GM18868 (cell line): ENCODE measurements around the gene CDYL.
A peak's percentile ranks its signal among the peaks of the same experiment; 100 is the strongest.

Source experiments
- ATAC-seq: cut with Tn5 transposase; IDR thresholded peaks from one replicate; pipeline ENCODE4 v1.9.1; 2021; ENCODE audit warnings: mild to moderate bottlenecking, moderate library complexity; ENCODE audit not compliant: unreplicated experiment

CDYL gene, protein sequence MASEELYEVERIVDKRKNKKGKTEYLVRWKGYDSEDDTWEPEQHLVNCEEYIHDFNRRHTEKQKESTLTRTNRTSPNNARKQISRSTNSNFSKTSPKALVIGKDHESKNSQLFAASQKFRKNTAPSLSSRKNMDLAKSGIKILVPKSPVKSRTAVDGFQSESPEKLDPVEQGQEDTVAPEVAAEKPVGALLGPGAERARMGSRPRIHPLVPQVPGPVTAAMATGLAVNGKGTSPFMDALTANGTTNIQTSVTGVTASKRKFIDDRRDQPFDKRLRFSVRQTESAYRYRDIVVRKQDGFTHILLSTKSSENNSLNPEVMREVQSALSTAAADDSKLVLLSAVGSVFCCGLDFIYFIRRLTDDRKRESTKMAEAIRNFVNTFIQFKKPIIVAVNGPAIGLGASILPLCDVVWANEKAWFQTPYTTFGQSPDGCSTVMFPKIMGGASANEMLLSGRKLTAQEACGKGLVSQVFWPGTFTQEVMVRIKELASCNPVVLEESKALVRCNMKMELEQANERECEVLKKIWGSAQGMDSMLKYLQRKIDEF

DNA sequence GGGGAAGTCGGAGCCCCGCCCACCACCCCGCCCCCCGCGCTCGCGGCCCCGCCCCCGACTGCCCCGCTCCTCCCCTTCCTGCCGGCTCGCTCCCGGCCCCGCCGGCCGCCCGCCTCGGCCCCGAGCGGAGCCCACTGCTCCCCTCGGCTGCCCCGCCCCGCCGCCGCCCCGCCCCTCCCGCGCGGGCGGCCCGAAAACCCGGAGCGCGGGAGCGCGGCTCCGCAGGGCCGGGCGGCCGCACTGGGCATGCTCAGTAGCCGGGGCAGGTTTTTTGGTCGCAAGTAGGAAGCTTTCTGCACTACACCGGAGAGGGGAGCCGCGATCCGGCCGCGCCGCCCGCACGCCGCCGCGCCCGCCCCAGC, at the start of gene CDYL:
TSS of gene CDYL (plus strand) at position 274 of the 362 bp plus-strand sequence. CDS start 380 bp downstream, outside the sequence.
- peak; percentile 62 for ATAC-seq

DNA sequence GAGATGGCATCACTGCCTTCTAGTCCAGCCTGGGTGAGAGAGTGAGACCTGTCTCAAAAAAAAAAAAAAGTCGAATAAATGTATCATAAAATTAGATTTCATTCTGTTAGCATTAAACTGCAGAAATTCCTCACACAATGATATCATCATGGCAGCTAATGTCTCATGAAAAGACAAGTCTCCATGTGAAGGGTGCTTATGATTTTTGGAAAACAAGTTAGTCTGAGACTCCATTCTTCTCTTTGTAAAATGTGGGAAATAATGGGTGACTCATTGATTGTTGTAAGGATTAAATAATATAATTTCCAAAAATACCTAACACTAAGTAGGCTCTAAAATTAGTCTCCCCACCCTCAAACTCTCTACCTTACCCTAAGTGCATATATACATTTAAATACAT, 49.6 kb upstream of the CDYL start:
- no peak for ATAC-seq

DNA sequence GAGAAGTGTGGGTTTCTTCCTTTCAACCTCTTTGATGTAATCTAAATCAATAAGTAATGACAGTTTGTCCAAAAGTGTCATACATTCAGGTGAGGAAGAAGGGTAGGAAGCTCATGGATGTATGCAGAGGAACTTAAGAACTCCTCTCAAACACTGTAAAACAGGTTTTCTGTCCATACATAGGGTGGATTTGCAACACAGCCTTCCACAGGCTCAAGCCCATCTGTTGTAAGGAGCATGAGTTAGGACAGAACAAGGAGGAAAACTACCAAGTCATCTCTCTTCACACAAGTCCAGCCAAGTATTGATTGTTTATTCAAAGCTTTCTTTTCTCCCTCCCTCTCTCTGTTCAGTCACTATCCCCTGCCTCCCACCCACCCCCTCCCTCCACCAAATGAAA, 49.0 kb upstream of the CDYL start:
- ATAC-seq: no peak

DNA sequence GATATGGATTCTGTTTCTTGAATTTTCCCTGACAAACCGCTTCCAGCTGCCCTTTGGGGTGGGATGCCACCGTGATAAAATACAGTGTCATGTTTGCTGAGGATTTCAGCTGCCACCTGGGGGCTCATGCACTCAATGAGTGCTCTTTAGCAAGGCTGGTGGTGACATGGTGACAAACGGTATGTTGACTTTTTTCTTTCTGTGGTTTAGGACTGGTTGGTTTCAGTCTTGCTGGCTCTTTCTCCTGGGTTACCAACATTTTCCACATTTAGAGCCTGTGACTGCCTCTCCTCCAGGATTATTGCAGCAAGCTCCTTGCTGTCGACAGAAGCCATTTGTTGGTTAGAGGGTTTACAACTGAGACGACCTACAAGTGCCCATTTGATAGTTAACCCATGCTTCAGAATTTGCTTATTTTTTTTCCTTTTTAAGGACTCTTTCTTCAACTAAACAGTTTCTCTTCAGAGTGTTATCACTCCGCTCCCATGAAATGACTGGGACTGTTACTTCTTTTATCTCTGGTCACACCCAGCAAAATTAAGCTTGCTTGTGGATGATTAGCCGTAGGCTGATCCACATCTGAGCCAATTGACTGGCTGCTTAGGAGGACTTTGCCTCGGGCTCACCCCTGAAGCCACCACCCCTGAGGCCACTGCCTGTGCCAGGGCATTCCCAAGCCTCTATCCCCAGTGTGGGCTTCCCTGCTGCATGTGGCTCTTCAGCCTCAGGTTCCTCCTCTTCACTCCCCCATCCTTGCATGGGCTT, 48.4 kb upstream of the CDYL start:
- peak; percentile 70 for ATAC-seq

DNA sequence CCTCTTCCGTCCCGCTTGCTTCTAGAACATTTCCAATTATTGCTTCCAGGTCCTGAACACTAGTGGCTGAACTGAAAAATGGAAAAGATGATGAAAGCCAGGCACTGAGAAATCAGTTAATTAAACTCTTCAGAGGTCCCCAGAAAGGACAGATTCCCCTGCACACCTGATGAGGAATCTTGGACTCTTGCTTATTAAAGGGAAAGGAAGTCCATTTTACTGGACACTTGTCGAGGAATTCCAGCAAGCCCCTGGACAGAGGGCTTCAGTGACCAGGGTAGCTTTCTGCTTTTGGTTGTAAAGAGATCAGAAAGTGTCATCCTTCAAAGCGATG, 47.8 kb upstream of the CDYL start:
- no peak for ATAC-seq

DNA sequence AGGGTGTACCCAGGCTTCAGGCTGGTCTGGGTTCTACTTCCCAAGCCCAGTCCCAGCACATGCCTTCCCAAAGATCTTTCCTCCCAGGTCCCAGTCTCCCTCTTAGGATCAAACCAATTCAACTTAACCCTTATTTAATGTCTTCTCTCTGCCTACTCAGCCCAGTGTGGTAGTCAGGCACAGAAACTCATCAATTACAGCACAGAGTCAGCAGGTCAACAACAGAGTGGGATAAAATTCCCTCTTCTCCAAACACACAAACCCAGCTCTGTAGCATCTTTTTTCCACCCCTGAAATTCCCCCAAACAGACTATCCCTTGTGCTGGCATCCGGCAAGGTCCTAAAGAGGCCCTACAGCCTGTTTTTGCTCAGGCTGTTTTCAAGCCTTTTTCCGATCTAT, 47.3 kb upstream of the CDYL start:
- no peak for ATAC-seq

DNA sequence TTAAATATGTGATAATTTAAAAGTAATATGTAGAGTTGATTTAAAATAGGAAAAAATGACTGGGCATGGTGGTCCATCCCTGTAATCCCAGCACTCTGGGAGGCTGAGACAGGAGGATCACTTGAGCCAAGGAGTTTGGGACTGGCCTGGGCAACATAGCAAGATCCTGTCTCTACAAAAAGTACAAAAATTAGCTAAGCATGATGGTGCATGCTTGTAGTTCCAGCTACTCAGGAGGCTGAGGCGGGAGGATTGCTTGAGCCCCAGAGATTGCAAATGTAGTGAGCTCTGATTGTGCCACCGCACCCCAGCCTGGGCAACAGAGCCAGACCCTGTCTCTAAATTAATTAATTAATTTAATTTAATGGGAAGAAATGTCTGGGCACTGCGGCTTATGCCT, 44.2 kb upstream of the CDYL start:
- no peak for ATAC-seq

DNA sequence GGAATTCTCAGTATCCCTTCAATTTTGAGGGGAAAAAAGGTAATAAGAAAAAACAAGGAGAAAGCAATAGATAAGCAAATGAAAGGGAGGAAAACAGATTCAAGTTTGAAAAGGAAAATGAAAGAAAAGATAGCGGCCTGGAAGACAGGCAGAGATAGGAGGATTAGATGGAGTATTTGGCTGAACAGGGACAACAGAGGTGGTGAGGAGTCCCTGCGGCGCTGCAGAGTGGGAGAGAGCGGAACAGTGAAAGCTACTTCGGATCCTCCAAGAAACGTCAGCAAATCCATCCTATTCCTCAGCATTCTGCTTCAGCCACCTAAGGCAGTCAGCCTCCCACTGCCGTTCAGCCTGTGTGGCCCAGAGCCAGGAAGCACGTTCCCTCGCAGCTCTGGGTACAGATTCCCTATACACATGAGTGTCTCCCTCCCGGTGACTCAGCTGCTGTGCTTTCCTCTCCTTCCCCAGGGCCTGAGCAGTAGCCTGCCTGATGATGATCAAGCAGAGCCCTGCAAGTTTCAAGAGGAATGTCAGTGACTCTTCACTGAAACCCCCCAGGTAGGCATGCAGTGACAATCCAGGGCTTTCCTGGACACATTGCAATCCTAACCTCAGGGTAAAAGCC, 43.4 kb upstream of the CDYL start:
- no peak for ATAC-seq

DNA sequence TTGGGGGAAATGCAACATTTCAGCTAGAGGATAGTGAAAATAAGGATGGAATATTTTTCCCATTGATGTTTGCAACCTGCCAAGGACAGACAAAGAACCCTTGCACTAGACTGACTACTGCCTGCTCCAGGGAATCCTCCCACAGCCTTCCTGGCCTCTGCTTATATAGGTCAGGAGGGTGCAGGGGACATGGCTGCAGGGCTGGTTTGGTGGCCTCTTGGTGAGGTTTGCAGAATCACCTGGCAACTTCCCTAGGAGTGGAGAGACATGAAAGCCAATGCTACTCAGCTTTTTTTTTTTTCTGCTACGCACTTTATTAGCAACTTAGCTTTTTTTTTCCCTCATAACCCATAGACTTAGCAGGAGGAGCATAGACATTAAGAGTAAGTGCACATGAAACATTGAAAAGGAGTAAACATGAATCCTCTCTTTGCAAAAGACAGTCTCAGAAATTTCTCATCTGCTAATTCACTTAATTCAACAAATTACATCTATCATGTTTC, 39.8 kb upstream of the CDYL start:
- no peak for ATAC-seq

DNA sequence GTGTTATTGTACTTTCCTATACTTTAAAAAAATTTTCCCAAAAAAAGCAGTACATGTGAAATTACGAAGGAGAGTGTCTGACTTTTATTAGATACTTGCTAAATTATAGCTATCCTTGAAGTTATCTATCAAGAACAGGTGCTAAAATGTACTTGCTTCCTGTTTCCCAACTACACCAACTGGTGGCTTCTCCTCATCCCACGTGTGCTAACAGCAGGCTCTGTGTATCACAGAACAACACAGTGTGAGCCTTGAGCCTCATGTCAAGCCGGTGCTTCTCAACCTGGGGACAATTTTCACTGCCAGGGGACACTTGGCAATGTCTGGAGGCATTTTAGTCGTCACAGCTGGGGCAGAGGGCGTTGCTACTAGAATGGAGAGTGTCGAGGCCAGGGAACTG, 36.2 kb upstream of the CDYL start:
- ATAC-seq: no peak

DNA sequence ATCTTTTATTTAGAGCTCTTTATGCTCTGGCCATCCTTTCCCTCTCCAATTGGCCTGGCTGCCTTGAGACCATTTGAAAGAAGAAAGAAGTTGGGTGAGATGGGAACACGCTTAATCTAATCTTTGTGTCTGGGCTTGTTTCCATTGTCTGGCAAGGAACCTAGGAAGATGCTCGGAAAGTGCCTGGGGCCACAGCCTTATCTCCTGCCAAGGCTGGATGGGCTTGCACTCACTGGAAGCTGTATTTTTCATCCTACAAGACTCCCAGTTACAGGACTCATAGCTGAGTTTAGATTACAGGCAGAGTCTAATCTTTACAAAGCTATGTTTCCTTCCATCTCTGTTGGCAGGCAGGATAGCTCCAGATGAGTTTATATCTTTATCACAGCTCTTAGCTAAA, 33.1 kb upstream of the CDYL start:
- no peak for ATAC-seq

DNA sequence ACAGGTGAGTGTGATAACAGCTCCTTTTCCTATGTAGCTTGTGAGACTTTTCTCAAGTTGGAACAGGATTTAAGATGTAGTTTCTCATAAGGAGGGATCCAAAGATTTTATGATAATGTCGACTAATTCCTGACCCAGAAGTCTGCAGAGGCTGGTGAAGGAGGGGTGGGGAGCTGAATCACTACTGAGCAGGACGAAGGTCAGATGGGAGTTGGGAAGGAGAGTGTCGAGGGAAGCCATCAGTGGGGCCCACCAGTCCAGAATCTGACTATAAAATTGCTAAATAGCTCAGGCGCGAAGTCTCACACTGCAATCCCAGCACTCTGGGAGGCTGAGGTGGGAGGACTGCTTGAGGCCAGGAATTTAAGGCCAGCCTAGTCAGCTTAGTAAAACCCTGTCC, 32.3 kb upstream of the CDYL start:
- no peak for ATAC-seq

DNA sequence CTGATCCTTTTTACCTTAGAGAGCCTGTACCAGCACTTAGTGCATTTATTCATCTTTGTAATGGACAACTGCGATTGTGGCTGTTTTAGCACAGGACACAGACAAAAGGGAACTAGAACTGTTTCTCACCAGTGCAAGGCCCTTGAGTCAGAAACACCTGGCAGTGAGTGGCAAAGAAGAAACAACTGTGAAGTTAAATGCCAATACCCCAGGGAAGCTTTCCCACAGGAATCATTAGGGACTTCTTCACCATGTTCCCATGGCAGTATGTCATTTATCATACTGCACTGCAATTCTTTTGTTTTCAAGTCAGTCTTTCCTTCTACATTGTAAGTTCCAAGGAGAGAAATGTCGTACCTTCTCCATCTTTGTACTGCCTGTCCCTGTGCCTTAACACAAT, 28.6 kb upstream of the CDYL start:
- no peak for ATAC-seq

DNA sequence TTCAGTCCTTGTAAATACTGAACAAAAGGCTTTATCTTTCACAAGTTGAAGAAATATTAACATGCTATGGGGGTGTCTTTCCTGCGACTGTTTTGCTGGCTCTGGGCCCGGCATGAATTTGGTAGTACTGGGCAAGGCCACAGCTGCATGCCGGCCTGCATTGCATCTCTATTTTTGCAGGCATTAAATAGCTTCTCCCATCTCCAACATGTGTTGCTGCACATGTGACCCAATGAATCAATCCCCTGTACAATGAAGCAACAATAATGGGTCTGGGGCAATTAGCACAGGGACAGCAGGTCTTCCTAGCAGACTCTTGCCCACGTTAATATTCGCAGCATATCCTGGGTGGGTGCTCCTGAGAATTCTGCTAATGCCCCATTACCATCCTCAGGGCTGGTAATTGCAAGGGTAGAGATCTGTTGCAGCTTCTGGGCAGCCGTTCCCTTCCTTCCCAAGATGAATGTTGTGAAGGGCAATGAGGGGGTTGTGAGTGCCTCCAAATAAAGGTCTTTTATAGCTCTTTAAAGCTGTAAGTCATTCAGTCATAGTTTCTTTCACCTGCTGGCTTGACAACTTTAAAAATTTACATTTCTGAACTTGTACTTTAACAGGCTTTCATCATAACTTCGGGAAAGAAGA, 24.3 kb upstream of the CDYL start:
- no peak for ATAC-seq

DNA sequence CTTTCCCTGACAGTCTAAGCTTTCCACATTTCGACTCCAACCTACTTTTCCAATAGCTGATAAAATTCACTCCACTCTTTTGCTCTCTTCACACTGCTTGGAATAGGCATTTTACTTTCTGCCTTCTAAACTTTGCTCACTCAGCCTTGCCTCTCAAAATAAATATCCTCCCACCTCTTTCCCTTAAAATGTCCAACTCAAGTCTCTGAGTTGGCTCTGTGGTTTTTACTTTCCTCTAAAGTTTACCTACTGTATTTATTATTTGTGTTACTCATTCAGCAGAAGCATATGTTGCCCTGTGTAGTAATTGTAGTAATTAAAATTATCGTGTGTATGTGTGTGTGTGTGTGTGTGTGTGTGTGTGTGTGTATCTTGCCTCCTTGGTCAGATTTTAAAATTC, 20.0 kb upstream of the CDYL start:
- no peak for ATAC-seq

DNA sequence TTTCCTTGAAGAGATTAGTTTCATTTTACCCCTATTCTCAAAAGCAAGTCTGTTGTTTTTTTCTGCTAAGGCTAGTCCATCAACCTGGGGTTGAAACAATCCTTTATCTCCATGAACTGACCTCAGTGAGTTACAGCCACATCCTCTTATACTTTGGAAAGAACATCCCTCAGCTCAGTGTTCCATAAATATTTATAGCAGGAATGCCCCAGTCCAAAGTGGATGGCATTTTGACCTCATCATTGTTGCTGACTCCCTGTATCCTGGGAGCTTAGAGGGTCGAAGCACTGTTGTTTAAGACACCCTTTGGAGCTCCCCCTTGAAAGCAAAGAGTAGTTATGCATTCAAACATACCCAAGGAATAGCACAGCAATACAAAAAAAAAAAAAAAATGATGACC, 16.2 kb upstream of the CDYL start:
- no peak for ATAC-seq

DNA sequence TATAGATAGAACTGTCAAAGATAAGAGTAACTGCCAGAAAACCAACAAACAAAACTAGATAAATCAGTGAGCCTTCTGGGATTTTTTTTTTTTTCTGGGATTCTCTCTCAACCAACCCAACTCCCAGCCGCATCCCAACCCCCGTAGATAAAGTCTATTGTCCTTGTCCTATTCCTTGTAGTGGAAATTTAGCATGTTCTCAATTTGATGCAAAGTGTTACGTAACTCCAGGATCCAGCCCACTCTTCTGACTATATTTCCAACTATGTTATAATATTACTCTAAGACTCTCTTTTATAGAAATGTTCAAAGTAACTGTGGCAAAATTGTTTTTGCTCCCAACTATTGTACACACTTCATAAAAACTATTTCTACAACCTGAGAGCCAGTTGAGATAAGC, 15.4 kb upstream of the CDYL start:
- no peak for ATAC-seq

DNA sequence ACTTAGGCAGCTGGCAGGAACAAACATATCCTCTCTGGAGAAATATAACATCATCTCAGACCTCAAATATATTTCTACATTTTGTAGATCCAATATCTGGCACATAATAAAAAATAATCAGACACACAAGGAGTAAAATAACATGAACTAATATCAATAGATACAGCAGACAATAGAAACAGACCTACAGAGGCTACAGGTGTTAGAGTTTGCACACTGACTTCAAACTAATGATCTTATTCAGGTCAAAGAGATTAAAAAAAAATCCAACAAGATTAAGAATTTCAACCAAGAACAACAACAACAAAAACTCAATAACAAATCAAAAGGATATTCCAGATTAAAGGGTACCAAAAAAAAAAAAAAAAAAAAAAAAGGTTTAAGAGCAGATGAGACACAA, 13.9 kb upstream of the CDYL start:
- no peak for ATAC-seq

DNA sequence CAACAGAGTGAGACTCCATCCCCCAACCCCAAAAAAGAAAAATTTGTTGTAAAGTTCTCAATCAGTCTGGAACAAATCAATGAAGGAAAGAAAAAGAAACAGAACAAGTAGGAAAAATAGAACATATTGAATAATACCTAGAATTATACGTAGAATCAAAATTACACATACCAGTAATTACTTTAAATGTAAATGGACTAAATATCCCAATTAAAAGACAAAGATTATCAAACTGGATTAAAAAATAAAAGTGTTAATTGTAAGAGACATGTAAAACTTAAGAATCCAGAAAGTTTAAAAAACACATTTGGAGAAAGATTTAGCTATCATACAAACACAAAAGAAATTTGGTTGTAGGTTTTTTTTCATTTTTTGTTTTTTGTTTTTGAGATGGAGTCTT, 12.3 kb upstream of the CDYL start:
- no peak for ATAC-seq

DNA sequence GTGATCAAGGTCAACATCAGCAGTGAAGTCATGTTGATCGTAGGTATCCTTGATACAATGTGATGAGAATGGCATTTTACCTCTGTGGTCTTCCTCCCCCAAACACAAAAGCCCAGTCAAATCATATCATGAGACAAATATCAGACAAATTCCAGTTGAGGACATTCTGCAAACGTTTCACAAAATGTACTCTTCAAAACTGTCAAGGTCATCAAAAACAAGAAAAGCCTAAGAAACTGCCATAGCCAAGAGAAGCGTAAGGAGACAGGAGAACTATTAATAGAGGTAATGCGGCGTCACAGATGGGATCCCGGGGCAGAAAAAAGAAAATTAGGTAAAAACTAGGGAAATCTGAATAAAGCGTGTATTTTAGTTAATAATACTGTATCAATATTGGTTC, 7.4 kb upstream of the CDYL start:
- ATAC-seq: no peak

DNA sequence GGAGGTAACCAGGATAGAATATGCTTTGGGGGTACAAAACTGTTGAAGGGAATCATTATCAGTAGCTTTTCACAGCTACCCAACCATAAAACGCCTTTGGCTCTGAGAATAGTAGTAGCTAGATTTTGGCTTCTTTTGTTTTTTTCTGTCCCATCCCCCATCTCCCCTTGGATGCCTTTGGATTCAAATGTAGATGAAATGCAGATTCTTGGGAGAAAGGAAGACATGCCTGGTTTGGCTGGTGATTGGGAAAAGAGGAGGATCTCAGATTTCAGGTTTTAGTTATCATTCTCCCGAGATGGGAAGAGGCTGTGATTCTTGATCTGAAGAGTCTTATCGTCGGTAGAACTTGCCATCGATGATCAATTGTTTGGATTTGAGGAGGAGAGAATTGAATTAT, 3.5 kb upstream of the CDYL start:
- no peak for ATAC-seq
